Astrocyte (in vitro differentiated cells and primary cell): ENCODE data around the gene AK8. TPM values are rescaled to one million over a fixed set of nuclear protein-coding genes. Genes with fewer than 3 reads are reported as not detected.

Source experiments
- DNase-seq: peaks from one replicate; pipeline ENCODE4 v3.0.0-alpha.2; 2010; ENCODE audit warnings: low read depth
- FAIRE-seq: peaks from 2 replicates; lab custom pipeline; 2011; peaks lifted over from hg19 to GRCh38; lab: Jason Lieb, UNC
- H2AFZ ChIP-seq: 2 replicates; pipeline ENCODE4 v1.6.0; 2012; ENCODE audit warnings: low read depth, low read length, inconsistent platforms
- H3K27ac ChIP-seq: 2 replicates; pipeline ENCODE4 v1.5.1; 2011; ENCODE audit warnings: low read depth, low read length, inconsistent platforms
- H3K27me3 ChIP-seq: 2 replicates; pipeline ENCODE4 v1.6.0; 2011; ENCODE audit warnings: low read length, inconsistent platforms; ENCODE audit not compliant: insufficient read depth
- H3K36me3 ChIP-seq: 2 replicates; pipeline ENCODE4 v1.5.1; 2011; ENCODE audit warnings: low read length, inconsistent platforms; ENCODE audit not compliant: insufficient read depth
- H3K4me1 ChIP-seq: 2 replicates; pipeline ENCODE4 v1.5.1; 2011; ENCODE audit warnings: low read length, inconsistent platforms; ENCODE audit not compliant: insufficient read depth
- H3K4me2 ChIP-seq: 2 replicates; pipeline ENCODE4 v1.6.0; 2012; ENCODE audit warnings: low read length, inconsistent platforms
- H3K4me3 ChIP-seq: 2 replicates; pipeline ENCODE4 v1.5.1; 2011; ENCODE audit warnings: low read depth, mild to moderate bottlenecking, low read length, inconsistent platforms; ENCODE audit not compliant: insufficient read depth
- H3K79me2 ChIP-seq: 2 replicates; pipeline ENCODE4 v1.6.0; 2012; ENCODE audit warnings: mild to moderate bottlenecking, low read length, inconsistent platforms; ENCODE audit not compliant: insufficient read depth
- H3K9ac ChIP-seq: 2 replicates; pipeline ENCODE4 v1.6.0; 2012; ENCODE audit warnings: mild to moderate bottlenecking, low read length, inconsistent platforms
- H3K9me3 ChIP-seq: 2 replicates; pipeline ENCODE4 v1.5.1; 2012; ENCODE audit warnings: low read depth, mild to moderate bottlenecking, low read length, inconsistent platforms; ENCODE audit not compliant: insufficient read depth
- H4K20me1 ChIP-seq: 2 replicates; pipeline ENCODE4 v1.6.0; 2012; ENCODE audit warnings: low read length, inconsistent platforms; ENCODE audit not compliant: insufficient read depth
- H3K27ac Mint-ChIP-seq: one replicate; pipeline ENCODE4 v1.8.0; 2021; ENCODE audit warnings: mild to moderate bottlenecking, mixed read lengths; ENCODE audit not compliant: unreplicated experiment
- H3K27me3 Mint-ChIP-seq: one replicate; pipeline ENCODE4 v1.8.0; 2021; ENCODE audit warnings: low read depth, mixed read lengths; ENCODE audit not compliant: unreplicated experiment
- H3K36me3 Mint-ChIP-seq: one replicate; pipeline ENCODE4 v1.8.0; 2021; ENCODE audit warnings: low read depth, mixed read lengths; ENCODE audit not compliant: unreplicated experiment
- H3K4me1 Mint-ChIP-seq: one replicate; pipeline ENCODE4 v1.8.0; 2021; ENCODE audit warnings: low read depth, mixed read lengths; ENCODE audit not compliant: unreplicated experiment
- H3K4me3 Mint-ChIP-seq: one replicate; pipeline ENCODE4 v1.8.0; 2021; ENCODE audit warnings: mild to moderate bottlenecking, moderate library complexity, mixed read lengths; ENCODE audit not compliant: unreplicated experiment
- H3K9me3 Mint-ChIP-seq: one replicate; pipeline ENCODE4 v1.8.0; 2021; ENCODE audit warnings: mild to moderate bottlenecking, mixed read lengths; ENCODE audit not compliant: unreplicated experiment
- EZH2 ChIP-seq: IDR thresholded peaks from 2 replicates; pipeline ENCODE4 v1.6.1; 2012; ENCODE audit warnings: mild to moderate bottlenecking, low read length, inconsistent platforms; ENCODE audit not compliant: insufficient read depth
- total RNA-seq: library from RNA; stranded (reverse); gene quantifications from 2 replicates; pipeline ENCODE4 v1.2.1, GENCODE V29; 2021
- TF ChIP-seq, protein P1 (sequence below): IDR thresholded peaks from 2 replicates; pipeline ENCODE4 v1.5.1; 2011; ENCODE audit warnings: low read depth, mild to moderate bottlenecking, inconsistent platforms, low read length, moderate library complexity; ENCODE audit not compliant: insufficient read depth

Gene AK8
- total RNA-seq, 1 donor from 2014 or later, result 0.27 TPM

DNA sequence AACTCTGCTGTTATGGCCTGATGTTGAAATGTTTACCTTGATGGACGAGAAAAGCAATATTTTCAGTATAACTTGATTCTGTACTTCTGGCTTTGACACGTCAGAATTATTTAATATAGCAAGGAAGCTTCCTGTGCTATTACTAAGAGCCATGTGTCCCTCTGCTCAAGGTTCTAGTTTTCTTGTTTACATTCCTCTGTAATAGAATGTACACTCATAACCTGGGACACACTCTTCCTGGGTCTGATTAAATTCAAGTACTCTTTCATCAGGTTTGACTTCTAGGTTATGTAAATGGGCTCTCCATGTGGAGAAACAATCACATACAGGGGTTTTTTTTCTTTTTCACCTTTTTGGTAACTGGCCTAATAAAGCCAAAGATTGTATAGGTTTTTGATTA is 174.7 kb downstream of the AK8 start:
- no peak for TF ChIP-seq EZH2
- TF ChIP-seq, protein P1, sequence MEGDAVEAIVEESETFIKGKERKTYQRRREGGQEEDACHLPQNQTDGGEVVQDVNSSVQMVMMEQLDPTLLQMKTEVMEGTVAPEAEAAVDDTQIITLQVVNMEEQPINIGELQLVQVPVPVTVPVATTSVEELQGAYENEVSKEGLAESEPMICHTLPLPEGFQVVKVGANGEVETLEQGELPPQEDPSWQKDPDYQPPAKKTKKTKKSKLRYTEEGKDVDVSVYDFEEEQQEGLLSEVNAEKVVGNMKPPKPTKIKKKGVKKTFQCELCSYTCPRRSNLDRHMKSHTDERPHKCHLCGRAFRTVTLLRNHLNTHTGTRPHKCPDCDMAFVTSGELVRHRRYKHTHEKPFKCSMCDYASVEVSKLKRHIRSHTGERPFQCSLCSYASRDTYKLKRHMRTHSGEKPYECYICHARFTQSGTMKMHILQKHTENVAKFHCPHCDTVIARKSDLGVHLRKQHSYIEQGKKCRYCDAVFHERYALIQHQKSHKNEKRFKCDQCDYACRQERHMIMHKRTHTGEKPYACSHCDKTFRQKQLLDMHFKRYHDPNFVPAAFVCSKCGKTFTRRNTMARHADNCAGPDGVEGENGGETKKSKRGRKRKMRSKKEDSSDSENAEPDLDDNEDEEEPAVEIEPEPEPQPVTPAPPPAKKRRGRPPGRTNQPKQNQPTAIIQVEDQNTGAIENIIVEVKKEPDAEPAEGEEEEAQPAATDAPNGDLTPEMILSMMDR, result no peak
- Histone ChIP-seq H3K9me3 (no peaks in the 10 kb centered on the region), H3K27me3 (peaks cover 3% of the 10 kb centered on the region), H3K4me2 (no peak overlapping the region), H3K9ac (no peak overlapping the region), H3K27ac (no peak overlapping the region), H4K20me1 (no peaks in the 10 kb centered on the region), H3K4me3 (no peak overlapping the region), H2AFZ (no peak overlapping the region), H3K79me2 (no peaks in the 10 kb centered on the region), H3K36me3 (no peaks in the 10 kb centered on the region), H3K4me1 (no peaks in the 10 kb centered on the region)
- peaks cover 5% of the 10 kb centered on the region for H3K9me3 Mint-ChIP-seq
- H3K4me3 Mint-ChIP-seq, result no peak overlapping the region
- no peak overlapping the region for H3K27ac Mint-ChIP-seq
- no peaks in the 10 kb centered on the region for H3K36me3 Mint-ChIP-seq
- H3K4me1 Mint-ChIP-seq, result no peaks in the 10 kb centered on the region
- no peak for FAIRE-seq
- H3K27me3 Mint-ChIP-seq, result peaks cover 4% of the 10 kb centered on the region
- peak; percentile 2 for DNase-seq

- peaks cover 14% of the 10 kb centered on the region for H3K9me3 Mint-ChIP-seq
- peaks cover 3% of the 10 kb centered on the region for H3K27me3 Mint-ChIP-seq
- H2AFZ ChIP-seq, result no peak overlapping the region
- no peaks in the 10 kb centered on the region for H3K36me3 Mint-ChIP-seq
- no peak overlapping the region for H3K27ac Mint-ChIP-seq
- H3K4me2 ChIP-seq, result no peak overlapping the region
- DNase-seq, result no peak
- no peaks in the 10 kb centered on the region for H3K9me3 ChIP-seq
- no peak for TF ChIP-seq EZH2
- TF ChIP-seq, protein P1, result no peak
- peaks cover 3% of the 10 kb centered on the region for H3K27me3 ChIP-seq
- no peaks in the 10 kb centered on the region for H3K4me1 Mint-ChIP-seq
- H3K4me3 ChIP-seq, result no peak overlapping the region
- H3K4me3 Mint-ChIP-seq, result no peak overlapping the region
- H3K9ac ChIP-seq, result no peak overlapping the region
- H3K36me3 ChIP-seq, result no peaks in the 10 kb centered on the region
- H4K20me1 ChIP-seq, result no peaks in the 10 kb centered on the region
- H3K27ac ChIP-seq, result no peak overlapping the region
- no peaks in the 10 kb centered on the region for H3K4me1 ChIP-seq
- no peak for FAIRE-seq
- no peaks in the 10 kb centered on the region for H3K79me2 ChIP-seq
These were observed 175.8 kb downstream of the AK8 start for GRCh38 chr9:132702254-132702653.

DNA sequence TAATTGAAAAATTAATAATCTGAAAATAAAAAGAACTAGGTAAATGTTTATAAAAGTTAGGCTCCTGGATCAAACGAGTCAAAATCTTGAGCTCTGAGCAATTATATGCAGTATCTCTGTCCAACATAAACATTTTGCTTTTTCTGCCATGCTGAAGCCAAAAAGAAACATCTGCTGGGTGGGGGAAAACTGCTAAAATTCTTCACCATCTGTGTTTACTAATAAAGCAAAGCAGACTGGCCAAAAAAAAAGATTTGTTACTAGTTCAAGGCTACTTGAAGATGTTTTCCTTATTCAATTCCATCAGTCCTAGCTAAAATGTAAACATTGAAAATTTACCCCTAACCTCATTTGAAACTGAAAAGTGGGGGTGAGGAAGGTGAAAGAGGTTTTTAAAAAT is 178.1 kb downstream of the AK8 start:
- peaks cover 30% of the 10 kb centered on the region for H3K9me3 Mint-ChIP-seq
- Histone ChIP-seq H2AFZ (no peak overlapping the region), H3K4me1 (no peaks in the 10 kb centered on the region), H3K27me3 (no peaks in the 10 kb centered on the region), H4K20me1 (no peaks in the 10 kb centered on the region), H3K4me3 (no peak overlapping the region), H3K79me2 (no peaks in the 10 kb centered on the region), H3K4me2 (no peak overlapping the region), H3K9ac (no peak overlapping the region), H3K9me3 (no peaks in the 10 kb centered on the region), H3K36me3 (no peaks in the 10 kb centered on the region), H3K27ac (no peak overlapping the region)
- H3K36me3 Mint-ChIP-seq, result peaks cover 3% of the 10 kb centered on the region
- no peak overlapping the region for H3K27ac Mint-ChIP-seq
- H3K4me3 Mint-ChIP-seq, result no peak overlapping the region
- H3K27me3 Mint-ChIP-seq, result peaks cover 3% of the 10 kb centered on the region
- DNase-seq (no peak), FAIRE-seq (no peak)
- TF ChIP-seq, protein P1, result no peak
- no peak for TF ChIP-seq EZH2
- H3K4me1 Mint-ChIP-seq, result no peaks in the 10 kb centered on the region
